Skeletal muscle satellite cell (primary cell): ENCODE measurements around the gene ANKS1A.
A peak's percentile ranks its signal among the peaks of the same experiment; 100 is the strongest.
"Not testable (repeated sequence)": the region's sequence is repeated elsewhere in the genome, so short reads cannot be mapped to it uniquely, and the experiment has no call there.

Source experiments
- H3K27me3 ChIP-seq: 2 replicates; pipeline ENCODE4 v1.7.0; 2013; ENCODE audit warnings: low read length; ENCODE audit not compliant: control insufficient read depth, insufficient read depth
- H3K36me3 ChIP-seq: 2 replicates; pipeline ENCODE4 v1.7.0; 2013; ENCODE audit warnings: mild to moderate bottlenecking, control low read depth, low read length; ENCODE audit not compliant: insufficient read depth
- H3K4me1 ChIP-seq: 2 replicates; pipeline ENCODE4 v1.7.0; 2013; ENCODE audit warnings: low read length; ENCODE audit not compliant: control insufficient read depth, insufficient read depth
- H3K4me2 ChIP-seq: 2 replicates; pipeline ENCODE4 v1.7.0; 2013; ENCODE audit warnings: mild to moderate bottlenecking, low read length
- H3K4me3 ChIP-seq: 2 replicates; pipeline ENCODE4 v1.7.0; 2013; ENCODE audit warnings: low read length
- H3K9ac ChIP-seq: 2 replicates; pipeline ENCODE4 v1.7.0; 2013; ENCODE audit warnings: mild to moderate bottlenecking, low read depth, low read length, moderate library complexity
- H3K9me3 ChIP-seq: replicated peaks from 2 replicates; pipeline ENCODE4 v1.7.0; 2013; ENCODE audit warnings: mild to moderate bottlenecking, control low read depth, low read length

The ANKS1A gene

GRCh38 chr6:34887753-34888513 lies 1.1 kb upstream of the ANKS1A start, which contains the start of gene TAF11:
TSS of gene TAF11 (minus strand) at chr6:34888042. CDS start at chr6:34887957, 85 bp downstream.
- Histone ChIP-seq H3K4me1 (peaks cover 6% of the 10 kb centered on the region), H3K4me2 (peak within 1 kb of the TSS; percentile 100), H3K4me3 (peak within 1 kb of the TSS; percentile 93), H3K9ac (peak within 1 kb of the TSS; percentile 94), H3K36me3 (peaks cover 3% of the 10 kb centered on the region), H3K27me3 (no peaks in the 10 kb centered on the region), H3K9me3 (no peaks in the 10 kb centered on the region)

- Histone ChIP-seq H3K9ac (peak overlapping the region; percentile 94), H3K36me3 (peaks cover 3% of the 10 kb centered on the region), H3K4me1 (peaks cover 6% of the 10 kb centered on the region)
These were observed 570 bp upstream of the ANKS1A start for GRCh38 chr6:34888514-34888856.

GRCh38 chr6:34890533-34890925 lies 1.5 kb downstream of the ANKS1A start:
- peak overlapping the region; percentile 100 for H3K4me2 ChIP-seq
- H3K4me3 ChIP-seq: peak overlapping the region; percentile 93
- H3K9me3 ChIP-seq: no peaks in the 10 kb centered on the region
- H3K36me3 ChIP-seq: no peaks in the 10 kb centered on the region
- H3K4me1 ChIP-seq: peaks cover 6% of the 10 kb centered on the region
- H3K27me3 ChIP-seq: no peaks in the 10 kb centered on the region
- H3K9ac ChIP-seq: no peak overlapping the region

More at GRCh38 chr6:34888514-34888856, 570 bp upstream of the ANKS1A start:
- peak overlapping the region; percentile 100 for H3K4me2 ChIP-seq
- no peaks in the 10 kb centered on the region for H3K9me3 ChIP-seq
- H3K27me3 ChIP-seq: no peaks in the 10 kb centered on the region
- H3K4me3 ChIP-seq: peak overlapping the region; percentile 93

GRCh38 chr6:34891296-34891695 lies 2.2 kb downstream of the ANKS1A start:
- Histone ChIP-seq H3K36me3 (no peaks in the 10 kb centered on the region), H3K4me3 (no peak overlapping the region), H3K4me1 (peaks cover 6% of the 10 kb centered on the region), H3K9me3 (no peaks in the 10 kb centered on the region), H3K27me3 (no peaks in the 10 kb centered on the region), H3K4me2 (no peak overlapping the region), H3K9ac (no peak overlapping the region)

GRCh38 chr6:34894693-34895092 lies 5.6 kb downstream of the ANKS1A start:
- no peaks in the 10 kb centered on the region for H3K9me3 ChIP-seq
- no peak overlapping the region for H3K4me3 ChIP-seq
- no peaks in the 10 kb centered on the region for H3K4me1 ChIP-seq
- no peak overlapping the region for H3K9ac ChIP-seq
- H3K36me3 ChIP-seq: no peaks in the 10 kb centered on the region
- no peak overlapping the region for H3K4me2 ChIP-seq
- no peaks in the 10 kb centered on the region for H3K27me3 ChIP-seq

- H3K27me3 ChIP-seq: no peaks in the 10 kb centered on the region
- H3K4me3 ChIP-seq: no peak overlapping the region
- no peaks in the 10 kb centered on the region for H3K36me3 ChIP-seq
- H3K9me3 ChIP-seq: no peaks in the 10 kb centered on the region
- H3K9ac ChIP-seq: no peak overlapping the region
- H3K4me2 ChIP-seq: no peak overlapping the region
- H3K4me1 ChIP-seq: no peaks in the 10 kb centered on the region
These were observed 8.1 kb downstream of the ANKS1A start for GRCh38 chr6:34897130-34897529.

GRCh38 chr6:34897716-34898115 lies 8.7 kb downstream of the ANKS1A start:
- H3K4me1 ChIP-seq: no peaks in the 10 kb centered on the region
- H3K27me3 ChIP-seq: no peaks in the 10 kb centered on the region
- no peak overlapping the region for H3K4me2 ChIP-seq
- H3K9ac ChIP-seq: no peak overlapping the region
- H3K36me3 ChIP-seq: no peaks in the 10 kb centered on the region
- H3K4me3 ChIP-seq: no peak overlapping the region
- H3K9me3 ChIP-seq: no peaks in the 10 kb centered on the region

GRCh38 chr6:34899748-34900147 lies 10.7 kb downstream of the ANKS1A start:
- H3K4me3 ChIP-seq, H3K4me2 ChIP-seq, H3K4me1 ChIP-seq, H3K27me3 ChIP-seq, H3K9me3 ChIP-seq, H3K36me3 ChIP-seq, H3K9ac ChIP-seq: not testable (repeated sequence)

GRCh38 chr6:34900321-34901031 lies 11.4 kb downstream of the ANKS1A start:
- H3K4me2 ChIP-seq: no peak overlapping the region

GRCh38 chr6:34901930-34902329 lies 12.9 kb downstream of the ANKS1A start:
- no peaks in the 10 kb centered on the region for H3K9me3 ChIP-seq
- no peak overlapping the region for H3K4me2 ChIP-seq
- no peaks in the 10 kb centered on the region for H3K36me3 ChIP-seq
- H3K9ac ChIP-seq: no peak overlapping the region
- no peak overlapping the region for H3K4me3 ChIP-seq
- no peaks in the 10 kb centered on the region for H3K4me1 ChIP-seq
- no peaks in the 10 kb centered on the region for H3K27me3 ChIP-seq

More at GRCh38 chr6:34900321-34901031, 11.4 kb downstream of the ANKS1A start:
- Histone ChIP-seq H3K36me3 (no peaks in the 10 kb centered on the region), H3K27me3 (no peaks in the 10 kb centered on the region), H3K4me3 (no peak overlapping the region), H3K4me1 (no peaks in the 10 kb centered on the region), H3K9ac (no peak overlapping the region), H3K9me3 (no peaks in the 10 kb centered on the region)

GRCh38 chr6:34904990-34905613 lies 16.0 kb downstream of the ANKS1A start:
- Histone ChIP-seq H3K27me3 (no peaks in the 10 kb centered on the region), H3K9me3 (no peaks in the 10 kb centered on the region), H3K4me2 (no peak overlapping the region), H3K4me1 (no peaks in the 10 kb centered on the region), H3K9ac (no peak overlapping the region), H3K4me3 (no peak overlapping the region), H3K36me3 (no peaks in the 10 kb centered on the region)
